Stimulated activated memory B cell treated with anti-CD40 and anti-IgM and Interleukin-4, amounts not matched to agents 10 μg/mL and 1 μg/mL and 100 μg/mL, for 72 hours (primary cell): ENCODE results near the gene NUCKS1.

Experiments used
- ATAC-seq: fragments of 150-1000 bp; cut with Tn5 transposase; 2 replicates; pipeline ENCODE4 v1.10.0; 2021
- H3K27ac Mint-ChIP-seq: one replicate; pipeline ENCODE4 v1.8.0; 2022; ENCODE audit warnings: mild to moderate bottlenecking, mixed read lengths
- H3K27me3 Mint-ChIP-seq: one replicate; pipeline ENCODE4 v1.8.0; 2022; ENCODE audit warnings: mixed read lengths
- H3K36me3 Mint-ChIP-seq: one replicate; pipeline ENCODE4 v1.8.0; 2022; ENCODE audit warnings: mixed read lengths
- H3K4me1 Mint-ChIP-seq: one replicate; pipeline ENCODE4 v1.8.0; 2022; ENCODE audit warnings: mixed read lengths
- H3K4me3 Mint-ChIP-seq: one replicate; pipeline ENCODE4 v1.8.0; 2022; ENCODE audit warnings: mild to moderate bottlenecking, moderate library complexity, mixed read lengths
- H3K9me3 Mint-ChIP-seq: one replicate; pipeline ENCODE4 v1.8.0; 2022; ENCODE audit warnings: mixed read lengths

The NUCKS1 gene

GRCh38 chr1:205664399-205665017 is 85.5 kb downstream of the NUCKS1 start:
- H3K27me3 Mint-ChIP-seq, result no peaks in the 10 kb centered on the region
- peaks cover 4% of the 10 kb centered on the region for H3K36me3 Mint-ChIP-seq
- H3K27ac Mint-ChIP-seq, result peak overlapping the region; percentile 83
- no peak overlapping the region for H3K4me3 Mint-ChIP-seq
- H3K4me1 Mint-ChIP-seq, result peaks cover 83% of the 10 kb centered on the region
- no peak for ATAC-seq
- H3K9me3 Mint-ChIP-seq, result no peaks in the 10 kb centered on the region

DNA sequence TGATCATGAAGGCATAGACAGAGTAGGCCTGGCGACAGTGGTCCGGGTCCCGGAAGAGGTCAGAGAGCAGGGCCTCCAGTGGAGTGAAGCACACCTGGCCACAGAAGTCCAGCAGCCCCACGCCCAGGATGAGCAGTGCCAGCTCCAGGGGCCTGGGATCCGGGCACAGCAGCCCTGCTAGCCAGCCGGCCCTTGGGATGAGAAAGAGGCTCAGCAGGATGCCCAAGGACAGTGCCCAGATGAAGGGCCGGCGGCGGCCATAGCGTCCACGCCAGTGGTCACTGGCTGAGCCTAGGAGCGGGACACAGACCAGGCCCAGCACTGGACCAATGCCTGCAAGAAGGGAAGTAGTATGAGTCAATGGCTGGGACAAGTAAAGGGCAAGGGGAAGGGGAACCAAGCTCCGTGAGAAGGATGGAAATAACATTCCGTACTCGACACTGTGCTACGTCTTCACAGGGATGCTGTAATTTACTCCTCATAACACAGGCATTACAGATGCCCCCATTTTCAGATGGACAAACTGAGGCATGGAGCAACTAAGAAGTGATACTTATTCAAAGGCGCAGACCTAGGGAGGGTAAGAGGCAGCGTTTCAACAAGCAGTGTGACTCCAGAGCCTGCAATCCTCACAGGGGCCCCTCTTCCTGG is 86.6 kb downstream of the NUCKS1 start:
- H3K4me3 Mint-ChIP-seq, result no peak overlapping the region

More for the DNA sequence above, 86.6 kb downstream of the NUCKS1 start:
- Mint-ChIP-seq H3K4me1 (peaks cover 79% of the 10 kb centered on the region), H3K27me3 (no peaks in the 10 kb centered on the region), H3K36me3 (peaks cover 4% of the 10 kb centered on the region), H3K27ac (peak overlapping the region; percentile 15), H3K9me3 (no peaks in the 10 kb centered on the region)
- ATAC-seq, result no peak
